Natural killer cell (primary cell): ENCODE results near the gene NF1. TPM values are rescaled to one million over a fixed set of nuclear protein-coding genes. Genes with fewer than 3 reads are reported as not detected.

Experiments used
- ATAC-seq, 3 donors: fragments of 150-1000 bp in 2 of 3; fragments of 200-7000 bp in 1 of 3; cut with Tn5 transposase; 1 replicate in 1 of 3; 2 replicates in 2 of 3; pipeline ENCODE4 v1.10.0; 2021; ENCODE audit warnings: mild to moderate bottlenecking in 2 of 3, moderate library complexity in 2 of 3
- DNase-seq, 2 donors: peaks; one replicate each; pipeline versions ENCODE4 v3.0.0 to v3.0.0-alpha.2; 2013 to 2021; ENCODE audit warnings: mixed read lengths in 1 of 2
- H3K27ac ChIP-seq: one replicate; pipeline ENCODE4 v1.5.1; 2013; ENCODE audit warnings: mild to moderate bottlenecking, low read length
- H3K27me3 ChIP-seq: one replicate; pipeline ENCODE4 v1.6.1; 2013; ENCODE audit warnings: low read length; ENCODE audit not compliant: control insufficient read depth, insufficient read depth
- H3K36me3 ChIP-seq: one replicate; pipeline ENCODE4 v1.6.1; 2013; ENCODE audit warnings: low read length; ENCODE audit not compliant: control insufficient read depth, insufficient read depth
- H3K4me1 ChIP-seq: one replicate; pipeline ENCODE4 v1.6.1; 2013; ENCODE audit warnings: low read length; ENCODE audit not compliant: control insufficient read depth, insufficient read depth
- H3K4me3 ChIP-seq: one replicate; pipeline ENCODE4 v1.5.1; 2013; ENCODE audit warnings: low read length
- H3K9me3 ChIP-seq: one replicate; pipeline ENCODE4 v1.6.1; 2013; ENCODE audit warnings: low read length; ENCODE audit not compliant: control insufficient read depth, insufficient read depth
- H3K27ac Mint-ChIP-seq, 2 donors: one replicate each; pipeline ENCODE4 v1.8.0; 2022; ENCODE audit warnings: mild to moderate bottlenecking in 2 of 2, mixed read lengths in 2 of 2, moderate library complexity in 1 of 2
- H3K27me3 Mint-ChIP-seq, 2 donors: one replicate each; pipeline ENCODE4 v1.8.0; 2022; ENCODE audit warnings: low read depth in 2 of 2, mixed read lengths in 2 of 2
- H3K36me3 Mint-ChIP-seq: one replicate; pipeline ENCODE4 v1.8.0; 2022; ENCODE audit warnings: mixed read lengths
- H3K4me1 Mint-ChIP-seq, 2 donors: one replicate each; pipeline ENCODE4 v1.8.0; 2022; ENCODE audit warnings: mixed read lengths in 2 of 2
- H3K4me3 Mint-ChIP-seq: one replicate; pipeline ENCODE4 v1.8.0; 2022; ENCODE audit warnings: mild to moderate bottlenecking, moderate library complexity, mixed read lengths
- H3K9me3 Mint-ChIP-seq, 2 donors: one replicate each; pipeline ENCODE4 v1.8.0; 2022; ENCODE audit warnings: mixed read lengths in 2 of 2
- WGBS: methylation state at CpG from one replicate; pipeline ENCODE4 v1.1.7; 2013; ENCODE audit warnings: missing lambda C conversion rate; ENCODE audit not compliant: insufficient coverage; 5-methylcytosine and 5-hydroxymethylcytosine counted together
- intact Hi-C: fragments of 100-400 bp; cut with micrococcal nuclease; formaldehyde crosslinking; loops from one replicate; pipeline ENCODE4 v1.14.2; 2022
- total RNA-seq, 4 donors: library from RNA; stranded (reverse); fragments of 120-200 nt in 1 of 4; gene quantifications; one replicate each; pipeline versions ENCODE4 v1.2.3 to v1.2.4, GENCODE V29; 2013 to 2022
- TF ChIP-seq, protein P1 (sequence below): fragments of 200-600 bp; IDR thresholded peaks from one replicate; pipeline ENCODE4 v1.8.0; 2022; ENCODE audit warnings: antibody characterized with exemption

NF1 gene
- total RNA-seq, 3 donors from 2014 or later (not counting 1 experiment from before 2014, with no cell fraction given), result 30.3 to 40.7 (median 38.8) TPM

DNA sequence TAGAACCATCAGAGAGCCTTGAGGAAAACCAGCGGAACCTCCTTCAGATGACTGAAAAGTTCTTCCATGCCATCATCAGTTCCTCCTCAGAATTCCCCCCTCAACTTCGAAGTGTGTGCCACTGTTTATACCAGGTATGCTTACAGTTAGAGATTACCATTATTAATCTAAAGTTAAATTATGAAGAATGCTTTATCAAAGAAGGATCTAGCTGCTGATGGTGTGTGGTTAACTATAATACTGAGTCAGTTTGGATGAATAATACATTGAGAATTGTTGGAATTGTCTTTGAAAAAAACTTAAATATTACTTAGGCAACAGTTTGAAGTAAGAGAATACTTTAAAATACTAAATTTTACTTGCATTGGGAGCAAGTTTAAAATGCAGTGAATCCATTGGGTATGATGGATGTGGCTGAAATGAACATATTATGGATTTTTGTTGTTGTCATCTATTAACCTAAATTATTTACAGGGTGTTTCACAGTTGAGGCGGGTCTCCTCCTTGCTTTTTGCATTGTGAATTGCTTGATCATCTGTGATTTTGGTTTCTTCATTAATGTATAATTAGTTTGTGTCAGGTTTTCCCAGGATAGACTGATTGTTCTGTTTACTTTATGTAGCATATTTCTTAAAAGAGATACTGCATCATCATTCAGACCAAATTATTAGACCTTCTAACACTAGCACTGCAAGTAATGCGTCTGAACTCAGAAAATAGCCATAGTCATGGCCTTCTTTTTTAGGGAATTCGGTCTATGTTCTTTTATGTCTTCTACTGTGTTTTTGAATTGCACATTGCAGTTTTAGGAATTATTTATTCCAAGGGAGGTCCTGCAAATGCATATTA, 154.4 kb downstream of the NF1 start:
- Mint-ChIP-seq H3K27ac (peak overlapping the region; percentile 59 to 80), H3K9me3 (no peaks in the 10 kb centered on the region), H3K4me3 (no peak overlapping the region), H3K36me3 (no peaks in the 10 kb centered on the region), H3K27me3 (no peaks in the 10 kb centered on the region), H3K4me1 (peaks cover 7 to 11% of the 10 kb centered on the region in 2 donors)
- no peak for DNase-seq
- WGBS, result 95% methylated on average over 3 of the region's 5 CpGs
- H3K36me3 ChIP-seq, result peaks cover 9% of the 10 kb centered on the region
- TF ChIP-seq, protein P1, sequence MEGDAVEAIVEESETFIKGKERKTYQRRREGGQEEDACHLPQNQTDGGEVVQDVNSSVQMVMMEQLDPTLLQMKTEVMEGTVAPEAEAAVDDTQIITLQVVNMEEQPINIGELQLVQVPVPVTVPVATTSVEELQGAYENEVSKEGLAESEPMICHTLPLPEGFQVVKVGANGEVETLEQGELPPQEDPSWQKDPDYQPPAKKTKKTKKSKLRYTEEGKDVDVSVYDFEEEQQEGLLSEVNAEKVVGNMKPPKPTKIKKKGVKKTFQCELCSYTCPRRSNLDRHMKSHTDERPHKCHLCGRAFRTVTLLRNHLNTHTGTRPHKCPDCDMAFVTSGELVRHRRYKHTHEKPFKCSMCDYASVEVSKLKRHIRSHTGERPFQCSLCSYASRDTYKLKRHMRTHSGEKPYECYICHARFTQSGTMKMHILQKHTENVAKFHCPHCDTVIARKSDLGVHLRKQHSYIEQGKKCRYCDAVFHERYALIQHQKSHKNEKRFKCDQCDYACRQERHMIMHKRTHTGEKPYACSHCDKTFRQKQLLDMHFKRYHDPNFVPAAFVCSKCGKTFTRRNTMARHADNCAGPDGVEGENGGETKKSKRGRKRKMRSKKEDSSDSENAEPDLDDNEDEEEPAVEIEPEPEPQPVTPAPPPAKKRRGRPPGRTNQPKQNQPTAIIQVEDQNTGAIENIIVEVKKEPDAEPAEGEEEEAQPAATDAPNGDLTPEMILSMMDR, result no peak
- no peaks in the 10 kb centered on the region for H3K4me1 ChIP-seq
- no peaks in the 10 kb centered on the region for H3K9me3 ChIP-seq
- intact Hi-C loops, result no loop called here
- H3K4me3 ChIP-seq, result no peak overlapping the region
- ATAC-seq, result no peak
- H3K27ac ChIP-seq, result no peak overlapping the region
- H3K27me3 ChIP-seq, result no peaks in the 10 kb centered on the region

DNA sequence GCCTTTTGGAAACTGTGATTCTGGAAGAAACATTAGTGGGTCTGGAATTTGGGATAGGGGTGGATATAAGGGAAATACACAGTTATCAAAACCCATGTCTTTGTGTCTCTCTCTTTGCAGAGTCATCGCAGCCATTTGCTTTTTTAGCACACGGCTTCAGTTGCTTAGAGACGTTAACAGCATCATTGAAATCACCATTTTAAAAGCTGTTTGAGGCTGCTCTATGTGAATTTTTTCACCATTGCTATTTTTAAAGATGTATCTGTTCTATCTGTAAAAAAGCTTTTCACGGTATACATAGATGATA, 155.0 kb downstream of the NF1 start:
- TF ChIP-seq, protein P1, result no peak
- H3K27me3 Mint-ChIP-seq, result no peaks in the 10 kb centered on the region
- 94% methylated on average over 3 of the region's 4 CpGs for WGBS
- no peaks in the 10 kb centered on the region for H3K9me3 ChIP-seq
- H3K27ac Mint-ChIP-seq, result peak overlapping the region; percentile 59 to 80
- no peaks in the 10 kb centered on the region for H3K27me3 ChIP-seq
- H3K4me3 ChIP-seq, result no peak overlapping the region
- ATAC-seq (no peak), DNase-seq (no peak)
- H3K4me1 ChIP-seq, result no peaks in the 10 kb centered on the region
- H3K4me1 Mint-ChIP-seq, result peaks cover 7 to 11% of the 10 kb centered on the region in 2 donors
- H3K36me3 ChIP-seq, result peaks cover 9% of the 10 kb centered on the region
- no peaks in the 10 kb centered on the region for H3K36me3 Mint-ChIP-seq
- no peaks in the 10 kb centered on the region for H3K9me3 Mint-ChIP-seq
- intact Hi-C loops, result no loop called here
- H3K27ac ChIP-seq, result no peak overlapping the region
- H3K4me3 Mint-ChIP-seq, result no peak overlapping the region

DNA sequence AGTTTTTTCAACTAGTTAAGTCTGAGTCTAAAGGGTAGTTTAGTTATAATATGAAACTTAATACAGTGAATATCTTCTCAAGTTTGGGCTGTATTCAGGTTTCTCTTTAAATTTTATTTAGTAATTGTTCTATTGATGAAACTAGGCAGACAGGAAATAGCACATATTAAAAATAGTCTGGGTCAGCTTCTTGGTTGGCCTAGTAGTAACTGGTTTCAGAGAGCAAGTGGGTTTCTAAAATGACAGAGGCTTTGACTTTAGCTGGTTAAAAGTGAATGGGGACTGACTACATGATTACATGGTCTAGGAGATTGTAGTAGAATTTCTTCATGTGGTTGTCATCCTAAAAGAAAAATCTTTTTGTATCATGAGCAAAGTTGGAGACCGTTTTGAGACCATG, 155.5 kb downstream of the NF1 start:
- Histone ChIP-seq H3K36me3 (peaks cover 9% of the 10 kb centered on the region), H3K27me3 (no peaks in the 10 kb centered on the region), H3K27ac (no peak overlapping the region), H3K4me1 (no peaks in the 10 kb centered on the region), H3K9me3 (no peaks in the 10 kb centered on the region), H3K4me3 (no peak overlapping the region)
- WGBS, result no CpG with 5 or more reads among the region's 1 CpG
- ATAC-seq, result peak in 1 of 3 donors; percentile 40
- H3K27me3 Mint-ChIP-seq, result no peaks in the 10 kb centered on the region
- peak overlapping the region; percentile 59 to 80 for H3K27ac Mint-ChIP-seq
- H3K36me3 Mint-ChIP-seq, result no peaks in the 10 kb centered on the region
- peaks cover 7 to 11% of the 10 kb centered on the region in 2 donors for H3K4me1 Mint-ChIP-seq
- TF ChIP-seq, protein P1, result no peak
- intact Hi-C loops, result no loop called here
- DNase-seq, result no peak
- H3K9me3 Mint-ChIP-seq, result no peaks in the 10 kb centered on the region
- no peak overlapping the region for H3K4me3 Mint-ChIP-seq
